Measurements from ENCODE around the gene CDHR1. TPM values are rescaled to one million over a fixed set of nuclear protein-coding genes. Genes with fewer than 3 reads are reported as not detected.

Gene CDHR1
- total RNA-seq, 1 donor from 2014 or later = 1.4 TPM

GRCh38 chr10:84214046-84214572, 19.8 kb downstream of the CDHR1 start:
- peaks cover 9% of the 10 kb centered on the region for H3K27me3 Mint-ChIP-seq (ENCODE audit: insufficient read depth, low read depth)
- no peaks in the 10 kb centered on the region for H3K36me3 Mint-ChIP-seq
- no peak overlapping the region for H3K4me3 Mint-ChIP-seq
- no peaks in the 10 kb centered on the region for H3K4me1 ChIP-seq
- H3K27me3 ChIP-seq = no peaks in the 10 kb centered on the region
- no peaks in the 10 kb centered on the region for H4K20me1 ChIP-seq (ENCODE audit: low read depth)
- no peak overlapping the region for H3K4me2 ChIP-seq
- DNase-seq (ENCODE audit: low spot score) = no peak
- no peaks in the 10 kb centered on the region for H3K4me1 Mint-ChIP-seq
- no peaks in the 10 kb centered on the region for H3F3A ChIP-seq (ENCODE audit: low read depth)
- no peaks in the 10 kb centered on the region for H3K9me3 Mint-ChIP-seq
- H3K4me3 ChIP-seq = no peak overlapping the region
- H3K79me2 ChIP-seq (ENCODE audit: low read depth) = no peaks in the 10 kb centered on the region
- H2AFZ ChIP-seq (replicated peaks) = no peak overlapping the region
- peak overlapping the region; percentile 76 for H3K27ac Mint-ChIP-seq
- no peak overlapping the region for H3K27ac ChIP-seq
- H3K9ac ChIP-seq = no peak overlapping the region
- no peaks in the 10 kb centered on the region for H3K36me3 ChIP-seq
- TF ChIP-seq CTCF (IDR thresholded peaks at IDR 0.05) (no peak), EZH2phosphoT487 (IDR thresholded peaks at IDR 0.05) (no peak), EZH2 (IDR thresholded peaks at IDR 0.05) (no peak)
- H3K9me3 ChIP-seq (ENCODE audit: low read depth) = no peaks in the 10 kb centered on the region

GRCh38 chr10:84214612-84215235, 20.4 kb downstream of the CDHR1 start:
- Histone ChIP-seq H3K27me3 (no peaks in the 10 kb centered on the region), H3F3A (ENCODE audit: low read depth) (no peaks in the 10 kb centered on the region), H3K9me3 (ENCODE audit: low read depth) (no peaks in the 10 kb centered on the region), H2AFZ (replicated peaks) (no peak overlapping the region), H3K9ac (no peak overlapping the region), H3K4me2 (no peak overlapping the region), H4K20me1 (ENCODE audit: low read depth) (no peaks in the 10 kb centered on the region), H3K36me3 (no peaks in the 10 kb centered on the region), H3K4me1 (no peaks in the 10 kb centered on the region), H3K4me3 (no peak overlapping the region), H3K79me2 (ENCODE audit: low read depth) (no peaks in the 10 kb centered on the region), H3K27ac (no peak overlapping the region)
- H3K9me3 Mint-ChIP-seq = no peaks in the 10 kb centered on the region
- peaks cover 9% of the 10 kb centered on the region for H3K27me3 Mint-ChIP-seq (ENCODE audit: insufficient read depth, low read depth)
- peak overlapping the region; percentile 76 for H3K27ac Mint-ChIP-seq
- H3K4me3 Mint-ChIP-seq = no peak overlapping the region
- H3K36me3 Mint-ChIP-seq = no peaks in the 10 kb centered on the region
- no peaks in the 10 kb centered on the region for H3K4me1 Mint-ChIP-seq
- peak; percentile 60 for DNase-seq (ENCODE audit: low spot score)
- TF ChIP-seq EZH2 (IDR thresholded peaks at IDR 0.05) = no peak
- TF ChIP-seq CTCF (IDR thresholded peaks at IDR 0.05) = peak; percentile 77

- Histone ChIP-seq H3K36me3 (no peaks in the 10 kb centered on the region), H3K9ac (no peak overlapping the region), H3K4me3 (no peak overlapping the region), H3K79me2 (ENCODE audit: low read depth) (no peaks in the 10 kb centered on the region), H3K4me1 (no peaks in the 10 kb centered on the region), H3K9me3 (ENCODE audit: low read depth) (no peaks in the 10 kb centered on the region), H3K4me2 (no peak overlapping the region), H3K27me3 (no peaks in the 10 kb centered on the region), H3F3A (ENCODE audit: low read depth) (no peaks in the 10 kb centered on the region), H4K20me1 (ENCODE audit: low read depth) (no peaks in the 10 kb centered on the region), H2AFZ (replicated peaks) (no peak overlapping the region), H3K27ac (no peak overlapping the region)
- H3K27me3 Mint-ChIP-seq (ENCODE audit: insufficient read depth, low read depth) = peaks cover 14% of the 10 kb centered on the region
- no peaks in the 10 kb centered on the region for H3K36me3 Mint-ChIP-seq
- no peaks in the 10 kb centered on the region for H3K4me1 Mint-ChIP-seq
- no peak overlapping the region for H3K4me3 Mint-ChIP-seq
- no peak for TF ChIP-seq CTCF (IDR thresholded peaks at IDR 0.05)
- no peak for TF ChIP-seq EZH2phosphoT487 (IDR thresholded peaks at IDR 0.05)
- TF ChIP-seq EZH2 (IDR thresholded peaks at IDR 0.05) = no peak
- H3K9me3 Mint-ChIP-seq = peaks cover 2% of the 10 kb centered on the region
- no peak for DNase-seq (ENCODE audit: low spot score)
- no peak overlapping the region for H3K27ac Mint-ChIP-seq
Measured at GRCh38 chr10:84216834-84217233, 22.5 kb downstream of the CDHR1 start.

Data from neural progenitor cell (in vitro differentiated cells).